ENCODE results near the gene SLC44A5.

DNA sequence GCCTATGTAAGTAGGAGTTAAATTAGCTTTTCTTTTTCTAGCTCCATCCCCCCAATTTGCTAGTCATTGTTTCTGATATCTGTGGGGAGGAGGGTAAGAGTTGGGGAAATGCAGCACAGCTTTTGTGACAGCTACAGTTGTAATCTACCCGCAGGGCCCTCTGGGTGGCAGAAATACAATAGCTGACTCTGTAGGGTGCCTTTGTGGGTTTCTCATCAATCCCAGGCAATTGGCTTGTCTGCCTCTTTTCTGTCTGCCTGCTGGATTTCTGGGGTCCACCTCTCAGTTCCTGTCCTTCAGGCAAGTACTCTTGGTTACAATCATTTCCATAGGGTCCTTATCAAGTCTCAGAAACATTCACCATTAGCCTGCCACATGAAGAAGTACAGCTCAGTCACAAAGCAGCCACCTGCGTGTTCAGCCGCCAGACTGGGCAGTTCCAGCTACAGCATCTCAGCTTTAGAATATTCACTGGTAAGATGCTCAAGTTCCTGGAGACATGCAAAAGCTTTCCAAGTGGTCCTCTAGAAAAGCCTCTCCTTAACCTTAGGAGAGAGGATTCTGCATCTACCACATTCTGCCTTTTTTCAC, 19.2 kb upstream of the SLC44A5 start:
- TF ChIP-seq POLR2A (IDR thresholded peaks at IDR 0.05) (no peak), EP300 (IDR thresholded peaks at IDR 0.05) (no peak)

Measured in stomach (tissue), 4 donors.